H9 (cell line): ENCODE data around the gene LEKR1. TPM values are rescaled to one million over a fixed set of nuclear protein-coding genes. Genes with fewer than 3 reads are reported as not detected.

ENCODE experiments used
- DNase-seq: peaks from one replicate; pipeline ENCODE4 v3.0.0-alpha.2; 2017
- H2AFZ ChIP-seq: one replicate; pipeline ENCODE4 v1.6.1; 2013; ENCODE audit warnings: mild to moderate bottlenecking, low read length, control low read depth, moderate library complexity
- H2AK5ac ChIP-seq: 2 replicates; pipeline ENCODE4 v1.6.1; 2013; ENCODE audit warnings: low read length, control low read depth, mixed read lengths; ENCODE audit not compliant: insufficient read length
- H2BK120ac ChIP-seq: one replicate; pipeline ENCODE4 v1.6.1; 2013; ENCODE audit warnings: low read depth, mild to moderate bottlenecking, low read length, control low read depth, inconsistent platforms; ENCODE audit not compliant: poor library complexity, severe bottlenecking
- H2BK12ac ChIP-seq: 2 replicates; pipeline ENCODE4 v1.6.1; 2013; ENCODE audit warnings: low read length, control low read depth, mixed read lengths, low read depth; ENCODE audit not compliant: insufficient read length
- H2BK15ac ChIP-seq: 2 replicates; pipeline ENCODE4 v1.6.1; 2013; ENCODE audit warnings: low read depth, low read length, control low read depth
- H2BK20ac ChIP-seq: one replicate; pipeline ENCODE4 v1.6.1; 2013; ENCODE audit warnings: low read depth, mild to moderate bottlenecking, low read length, control low read depth, inconsistent platforms; ENCODE audit not compliant: poor library complexity, severe bottlenecking
- H2BK5ac ChIP-seq: 2 replicates; pipeline ENCODE4 v1.6.1; 2013; ENCODE audit warnings: low read length, control low read depth, mixed read lengths; ENCODE audit not compliant: insufficient read length
- H3K14ac ChIP-seq: 2 replicates; pipeline ENCODE4 v1.6.1; 2013; ENCODE audit warnings: low read length, control low read depth; ENCODE audit not compliant: insufficient read depth
- H3K18ac ChIP-seq: 2 replicates; pipeline ENCODE4 v1.6.1; 2013; ENCODE audit warnings: low read depth, mild to moderate bottlenecking, mixed read lengths, low read length, control low read depth; ENCODE audit not compliant: insufficient read length
- H3K23ac ChIP-seq: 2 replicates; pipeline ENCODE4 v1.6.1; 2013; ENCODE audit warnings: low read length, control low read depth, mixed read lengths, low read depth; ENCODE audit not compliant: insufficient read length
- H3K23me2 ChIP-seq: 2 replicates; pipeline ENCODE4 v1.6.1; 2013; ENCODE audit warnings: low read depth, mild to moderate bottlenecking, mixed read lengths, low read length, control low read depth; ENCODE audit not compliant: insufficient read length, poor library complexity, severe bottlenecking
- H3K27ac ChIP-seq: 2 replicates; pipeline ENCODE4 v1.5.1; 2013; ENCODE audit warnings: low read length, control low read depth, mixed read lengths, low read depth; ENCODE audit not compliant: insufficient read length
- H3K27me3 ChIP-seq: 2 replicates; pipeline ENCODE4 v1.6.1; 2013; ENCODE audit warnings: low read length, control low read depth, inconsistent platforms; ENCODE audit not compliant: insufficient read depth
- H3K4ac ChIP-seq: 2 replicates; pipeline ENCODE4 v1.6.1; 2013; ENCODE audit warnings: low read depth, mild to moderate bottlenecking, control low read depth, inconsistent platforms, low read length, moderate library complexity
- H3K4me1 ChIP-seq: 2 replicates; pipeline ENCODE4 v1.6.1; 2013; ENCODE audit warnings: low read length, control low read depth, inconsistent platforms; ENCODE audit not compliant: insufficient read depth
- H3K4me2 ChIP-seq: 2 replicates; pipeline ENCODE4 v1.6.1; 2013; ENCODE audit warnings: low read length, control low read depth, mixed read lengths; ENCODE audit not compliant: insufficient read length, insufficient read depth
- H3K56ac ChIP-seq: 2 replicates; pipeline ENCODE4 v1.6.1; 2013; ENCODE audit warnings: low read depth, mild to moderate bottlenecking, mixed read lengths, low read length, control low read depth; ENCODE audit not compliant: insufficient read length
- H3K79me1 ChIP-seq: 2 replicates; pipeline ENCODE4 v1.6.1; 2013; ENCODE audit warnings: low read depth, mild to moderate bottlenecking, moderate library complexity, low read length, control low read depth, inconsistent platforms; ENCODE audit not compliant: insufficient read depth, poor library complexity, severe bottlenecking
- H3K79me2 ChIP-seq: 2 replicates; pipeline ENCODE4 v1.6.1; 2013; ENCODE audit warnings: low read length, control low read depth, inconsistent platforms; ENCODE audit not compliant: insufficient read depth
- H3K9ac ChIP-seq: 2 replicates; pipeline ENCODE4 v1.6.1; 2013; ENCODE audit warnings: low read length, control low read depth, mixed read lengths; ENCODE audit not compliant: insufficient read length; ENCODE audit errors: extremely low read depth
- H3K9me3 ChIP-seq: one replicate; pipeline ENCODE4 v1.6.1; 2013; ENCODE audit warnings: low read depth, low read length, inconsistent platforms; ENCODE audit not compliant: control insufficient read depth
- H3T11ph ChIP-seq: one replicate; pipeline ENCODE4 v1.6.1; 2013; ENCODE audit warnings: mild to moderate bottlenecking, low read length, control low read depth, inconsistent platforms
- H4K20me1 ChIP-seq: one replicate; pipeline ENCODE4 v1.6.1; 2013; ENCODE audit not compliant: control insufficient read depth, insufficient read length, insufficient read depth
- H4K5ac ChIP-seq: 2 replicates; pipeline ENCODE4 v1.6.1; 2013; ENCODE audit warnings: low read depth, mild to moderate bottlenecking, mixed read lengths, low read length, control low read depth; ENCODE audit not compliant: insufficient read length
- H4K8ac ChIP-seq: replicated peaks from 2 replicates; pipeline ENCODE4 v1.6.1; 2013; ENCODE audit warnings: low read length, control low read depth, mixed read lengths, low read depth; ENCODE audit not compliant: insufficient read length
- H4K91ac ChIP-seq: 2 replicates; pipeline ENCODE4 v1.6.1; 2013; ENCODE audit warnings: low read depth, mild to moderate bottlenecking, moderate library complexity, mixed read lengths, low read length, control low read depth; ENCODE audit not compliant: insufficient read length
- H3K27ac Mint-ChIP-seq, 3 experiments: 2 replicates in 2 of 3; 3 replicates in 1 of 3; pipeline ENCODE4 v1.8.0; 2020 to 2021; ENCODE audit warnings: mixed read lengths in 3 of 3, mild to moderate bottlenecking in 1 of 3, moderate library complexity in 1 of 3
- H3K27me3 Mint-ChIP-seq: 2 replicates; pipeline ENCODE4 v1.8.0; 2021; ENCODE audit warnings: low read depth, mild to moderate bottlenecking, moderate library complexity, mixed read lengths
- H3K36me3 Mint-ChIP-seq, 3 experiments: 2 replicates in 2 of 3; 3 replicates in 1 of 3; pipeline ENCODE4 v1.8.0; 2020 to 2021; ENCODE audit warnings: low read depth in 3 of 3, mixed read lengths in 3 of 3; ENCODE audit not compliant: insufficient read depth in 1 of 3
- H3K4me1 Mint-ChIP-seq, 2 experiments: 2 replicates each; pipeline ENCODE4 v1.8.0; 2020; ENCODE audit warnings: mixed read lengths in 2 of 2
- H3K4me3 Mint-ChIP-seq, 2 experiments: 2 replicates in 1 of 2; 3 replicates in 1 of 2; pipeline ENCODE4 v1.8.0; 2020 to 2021; ENCODE audit warnings: mild to moderate bottlenecking in 2 of 2, mixed read lengths in 2 of 2, moderate library complexity in 1 of 2
- H3K9me3 Mint-ChIP-seq, 2 experiments: 2 replicates in 1 of 2; 3 replicates in 1 of 2; pipeline ENCODE4 v1.8.0; 2020; ENCODE audit warnings: mild to moderate bottlenecking in 2 of 2, mixed read lengths in 2 of 2, moderate library complexity in 1 of 2
- WGBS: extraction: QIAGEN DNeasy Blood & Tissue Kit; methylation state at CpG from one replicate; pipeline ENCODE4 v1.1.7; 2013; ENCODE audit warnings: missing lambda C conversion rate, low lambda C conversion rate, mixed read lengths; ENCODE audit not compliant: insufficient read length; ENCODE audit errors: extremely low coverage; 5-methylcytosine and 5-hydroxymethylcytosine counted together
- total RNA-seq: library from RNA; stranded (reverse); gene quantifications from 2 replicates; pipeline ENCODE4 v1.2.1, GENCODE V29; 2021
- TF ChIP-seq, protein P1 (sequence below): fragments of 200-600 bp; sonication (generic); conservative IDR thresholded peaks from 3 replicates; pipeline ENCODE4 v1.8.0; 2021; ENCODE audit warnings: antibody characterized with exemption, mild to moderate bottlenecking

The LEKR1 gene
- total RNA-seq, 1 experiment from 2014 or later: not detected

- Histone ChIP-seq H3K27ac (no peak overlapping the region), H2BK5ac (no peak overlapping the region), H2BK20ac (no peak overlapping the region), H3T11ph (no peak overlapping the region), H3K23me2 (no peaks in the 10 kb centered on the region), H3K23ac (no peak overlapping the region), H3K9me3 (no peaks in the 10 kb centered on the region), H3K18ac (no peak overlapping the region), H3K4me2 (no peak overlapping the region), H3K4ac (no peak overlapping the region), H2BK15ac (no peak overlapping the region), H3K14ac (no peak overlapping the region), H2BK12ac (no peak overlapping the region), H3K9ac (no peak overlapping the region), H3K56ac (no peak overlapping the region), H4K5ac (no peak overlapping the region), H3K79me1 (no peaks in the 10 kb centered on the region), H3K4me1 (no peaks in the 10 kb centered on the region), H2BK120ac (no peak overlapping the region), H3K79me2 (no peaks in the 10 kb centered on the region), H4K20me1 (no peaks in the 10 kb centered on the region), H2AK5ac (no peak overlapping the region), H4K91ac (no peak overlapping the region), H4K8ac (no peak overlapping the region), H2AFZ (no peak overlapping the region), H3K27me3 (peaks cover 10% of the 10 kb centered on the region; the same call in 1 of the 2 replicates)
- H3K9me3 Mint-ChIP-seq: no peaks in the 10 kb centered on the region; a peak in 2 of 5 replicates
- H3K27ac Mint-ChIP-seq: no peak overlapping the region
- H3K36me3 Mint-ChIP-seq: peaks cover 0 to 5% (median 2%) of the 10 kb centered on the region in 3 experiments; a peak in 2 of 7 replicates
- no CpG with 5 or more reads among the region's 2 CpGs for whole genome bisulfite sequencing
- peaks cover 44% of the 10 kb centered on the region for H3K27me3 Mint-ChIP-seq
- H3K4me3 Mint-ChIP-seq: no peak overlapping the region
- no peak for DNase-seq
- TF ChIP-seq, protein P1, sequence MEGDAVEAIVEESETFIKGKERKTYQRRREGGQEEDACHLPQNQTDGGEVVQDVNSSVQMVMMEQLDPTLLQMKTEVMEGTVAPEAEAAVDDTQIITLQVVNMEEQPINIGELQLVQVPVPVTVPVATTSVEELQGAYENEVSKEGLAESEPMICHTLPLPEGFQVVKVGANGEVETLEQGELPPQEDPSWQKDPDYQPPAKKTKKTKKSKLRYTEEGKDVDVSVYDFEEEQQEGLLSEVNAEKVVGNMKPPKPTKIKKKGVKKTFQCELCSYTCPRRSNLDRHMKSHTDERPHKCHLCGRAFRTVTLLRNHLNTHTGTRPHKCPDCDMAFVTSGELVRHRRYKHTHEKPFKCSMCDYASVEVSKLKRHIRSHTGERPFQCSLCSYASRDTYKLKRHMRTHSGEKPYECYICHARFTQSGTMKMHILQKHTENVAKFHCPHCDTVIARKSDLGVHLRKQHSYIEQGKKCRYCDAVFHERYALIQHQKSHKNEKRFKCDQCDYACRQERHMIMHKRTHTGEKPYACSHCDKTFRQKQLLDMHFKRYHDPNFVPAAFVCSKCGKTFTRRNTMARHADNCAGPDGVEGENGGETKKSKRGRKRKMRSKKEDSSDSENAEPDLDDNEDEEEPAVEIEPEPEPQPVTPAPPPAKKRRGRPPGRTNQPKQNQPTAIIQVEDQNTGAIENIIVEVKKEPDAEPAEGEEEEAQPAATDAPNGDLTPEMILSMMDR: no peak
- peaks cover 13 to 44% of the 10 kb centered on the region in 2 experiments for H3K4me1 Mint-ChIP-seq
Measured at GRCh38 chr3:156811089-156811862, 14.9 kb upstream of the LEKR1 start.
